Astrocyte of the cerebellum (primary cell): ENCODE results near the gene RAB1B.
"Not testable (repeated sequence)": the region's sequence is repeated elsewhere in the genome, so short reads cannot be mapped to it uniquely, and the experiment has no call there.

Experiments used
- DNase-seq: peaks from one replicate; pipeline ENCODE4 v3.0.0-alpha.2; 2011; ENCODE audit warnings: low read depth
- H3K4me3 ChIP-seq: 2 replicates; pipeline ENCODE4 v1.5.1; 2011; ENCODE audit warnings: mild to moderate bottlenecking, low read depth, low read length, moderate library complexity
- CTCF ChIP-seq: IDR thresholded peaks from 2 replicates; pipeline ENCODE4 v1.5.1; 2012; ENCODE audit warnings: low read length, low read depth, moderate library complexity, mild to moderate bottlenecking; ENCODE audit errors: missing control alignments
- in situ Hi-C: cut with HindIII; loops from 2 replicates; pipeline ENCODE4 v1.10.0; 2017; ENCODE audit warnings: low sequenced_read_pairs

RAB1B gene

GRCh38 chr11:66294626-66295620, 26.5 kb downstream of the RAB1B start:
- TF ChIP-seq CTCF: no peak
- in situ Hi-C loops: no loop called here
- no peak for DNase-seq
- no peak overlapping the region for H3K4me3 ChIP-seq

- no peak for DNase-seq
- in situ Hi-C loops: no loop called here
- H3K4me3 ChIP-seq: no peak overlapping the region
- no peak for TF ChIP-seq CTCF
Measured at GRCh38 chr11:66297610-66298009, 29.2 kb downstream of the RAB1B start.

- TF ChIP-seq CTCF: no peak
- in situ Hi-C loops: no loop called here
- H3K4me3 ChIP-seq: no peak overlapping the region
- no peak for DNase-seq
Measured at GRCh38 chr11:66299186-66299585, 30.7 kb downstream of the RAB1B start.

- in situ Hi-C loops: no loop called here
- no peak for DNase-seq
- no peak overlapping the region for H3K4me3 ChIP-seq
- no peak for TF ChIP-seq CTCF
Measured at GRCh38 chr11:66302656-66303055, 34.2 kb downstream of the RAB1B start.

GRCh38 chr11:66309475-66309874, 41.0 kb downstream of the RAB1B start:
- DNase-seq: no peak
- in situ Hi-C loops: no loop called here
- TF ChIP-seq CTCF: no peak
- H3K4me3 ChIP-seq: no peak overlapping the region

GRCh38 chr11:66310324-66310723, 41.9 kb downstream of the RAB1B start:
- DNase-seq: no peak
- in situ Hi-C loops: no loop called here
- TF ChIP-seq CTCF: no peak

GRCh38 chr11:66310803-66311440, 42.5 kb downstream of the RAB1B start:
- in situ Hi-C loops, H3K4me3 ChIP-seq, DNase-seq: not testable (repeated sequence)

More at GRCh38 chr11:66310324-66310723, 41.9 kb downstream of the RAB1B start:
- H3K4me3 ChIP-seq: no peak overlapping the region
